Measurements from ENCODE around the gene TIMELESS.

Gene TIMELESS

DNA sequence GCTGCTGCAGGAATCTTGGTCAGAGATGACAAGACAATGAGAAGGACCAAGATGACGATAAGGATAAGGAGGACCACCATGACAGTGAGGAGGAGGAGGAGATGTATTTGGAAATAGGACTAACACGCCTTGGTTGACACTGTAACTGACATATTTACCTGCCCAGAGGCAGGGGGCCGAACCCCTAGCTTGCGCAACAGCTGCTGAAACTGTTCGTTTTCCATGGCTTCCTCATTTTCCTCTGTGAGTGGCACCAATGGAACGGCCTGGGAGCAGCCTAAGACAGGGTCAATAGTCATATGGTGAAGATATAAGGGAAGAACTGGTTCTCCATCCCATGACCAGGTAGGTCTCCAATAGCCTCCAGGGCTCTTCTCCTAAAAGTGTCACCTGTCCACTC is 28.8 kb downstream of the TIMELESS start:
- TF ChIP-seq TAF1 (IDR thresholded peaks at IDR 0.05; ENCODE audit: borderline replicate concordance, insufficient read depth, low read length) (no peak), POLR2AphosphoS5 (IDR thresholded peaks at IDR 0.05; ENCODE audit: low read depth, low read length) (no peak), SIN3A (IDR thresholded peaks at IDR 0.05; ENCODE audit: borderline replicate concordance, insufficient read depth, low read length) (no peak), FOXP2 (optimal IDR thresholded peaks at IDR 0.05; ENCODE audit: borderline replicate concordance, extremely low read depth, extremely low read length, insufficient read depth) (no peak)
- TF ChIP-seq, protein P1, sequence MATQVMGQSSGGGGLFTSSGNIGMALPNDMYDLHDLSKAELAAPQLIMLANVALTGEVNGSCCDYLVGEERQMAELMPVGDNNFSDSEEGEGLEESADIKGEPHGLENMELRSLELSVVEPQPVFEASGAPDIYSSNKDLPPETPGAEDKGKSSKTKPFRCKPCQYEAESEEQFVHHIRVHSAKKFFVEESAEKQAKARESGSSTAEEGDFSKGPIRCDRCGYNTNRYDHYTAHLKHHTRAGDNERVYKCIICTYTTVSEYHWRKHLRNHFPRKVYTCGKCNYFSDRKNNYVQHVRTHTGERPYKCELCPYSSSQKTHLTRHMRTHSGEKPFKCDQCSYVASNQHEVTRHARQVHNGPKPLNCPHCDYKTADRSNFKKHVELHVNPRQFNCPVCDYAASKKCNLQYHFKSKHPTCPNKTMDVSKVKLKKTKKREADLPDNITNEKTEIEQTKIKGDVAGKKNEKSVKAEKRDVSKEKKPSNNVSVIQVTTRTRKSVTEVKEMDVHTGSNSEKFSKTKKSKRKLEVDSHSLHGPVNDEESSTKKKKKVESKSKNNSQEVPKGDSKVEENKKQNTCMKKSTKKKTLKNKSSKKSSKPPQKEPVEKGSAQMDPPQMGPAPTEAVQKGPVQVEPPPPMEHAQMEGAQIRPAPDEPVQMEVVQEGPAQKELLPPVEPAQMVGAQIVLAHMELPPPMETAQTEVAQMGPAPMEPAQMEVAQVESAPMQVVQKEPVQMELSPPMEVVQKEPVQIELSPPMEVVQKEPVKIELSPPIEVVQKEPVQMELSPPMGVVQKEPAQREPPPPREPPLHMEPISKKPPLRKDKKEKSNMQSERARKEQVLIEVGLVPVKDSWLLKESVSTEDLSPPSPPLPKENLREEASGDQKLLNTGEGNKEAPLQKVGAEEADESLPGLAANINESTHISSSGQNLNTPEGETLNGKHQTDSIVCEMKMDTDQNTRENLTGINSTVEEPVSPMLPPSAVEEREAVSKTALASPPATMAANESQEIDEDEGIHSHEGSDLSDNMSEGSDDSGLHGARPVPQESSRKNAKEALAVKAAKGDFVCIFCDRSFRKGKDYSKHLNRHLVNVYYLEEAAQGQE (IDR thresholded peaks at IDR 0.05; ENCODE audit: insufficient read depth in 1 of 2, low read depth in 2 of 2, low read length in 2 of 2) = no peak

DNA sequence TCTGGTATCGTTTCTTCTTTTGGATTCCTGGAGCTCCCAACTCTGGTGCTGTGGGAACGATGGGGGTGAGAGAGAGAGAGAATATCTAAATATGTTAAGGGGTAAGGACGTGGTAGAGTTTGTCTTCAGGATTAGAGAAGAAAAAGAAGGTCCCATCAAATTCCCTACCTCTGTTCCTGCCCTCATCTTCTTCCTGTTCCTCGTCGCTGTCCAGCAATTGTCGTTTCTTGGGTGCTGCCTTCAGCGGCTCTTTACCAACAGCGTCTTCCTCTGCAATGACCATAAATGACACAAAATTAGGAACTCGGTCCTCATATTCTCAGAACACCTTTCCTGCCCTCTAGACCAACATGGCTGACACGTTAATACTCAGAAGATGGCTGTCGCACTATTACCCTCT is 31.5 kb downstream of the TIMELESS start:
- TF ChIP-seq POLR2AphosphoS5 (IDR thresholded peaks at IDR 0.05; ENCODE audit: low read depth, low read length) = no peak
- TF ChIP-seq, protein P1 (IDR thresholded peaks at IDR 0.05; ENCODE audit: insufficient read depth in 1 of 2, low read depth in 2 of 2, low read length in 2 of 2) = peak in 1 of 2 experiments; percentile 64; a peak in 1 of 4 replicates

DNA sequence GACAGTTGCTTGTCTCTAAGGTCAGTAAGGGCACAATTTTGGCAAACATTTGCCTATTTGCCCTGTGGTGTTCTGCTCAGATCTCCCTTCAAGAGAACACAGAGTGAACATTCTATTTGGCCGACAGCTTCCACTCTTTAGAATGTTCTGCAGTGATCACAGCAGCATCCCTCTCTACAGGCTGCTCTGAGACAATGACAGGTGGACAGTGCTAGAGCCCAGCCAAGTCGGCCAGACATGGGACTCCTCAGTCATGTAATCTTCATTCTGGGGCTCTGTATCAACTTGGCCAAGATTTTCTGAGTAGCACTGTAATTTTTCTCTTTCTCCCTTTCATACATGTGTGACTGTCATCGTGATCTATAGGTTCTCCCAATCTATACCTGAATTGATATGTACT is 34.8 kb downstream of the TIMELESS start:
- TF ChIP-seq, protein P1 (IDR thresholded peaks at IDR 0.05; ENCODE audit: insufficient read depth in 1 of 2, low read depth in 2 of 2, low read length in 2 of 2) = no peak
- TF ChIP-seq FOXP2 (optimal IDR thresholded peaks at IDR 0.05; ENCODE audit: borderline replicate concordance, extremely low read depth, extremely low read length, insufficient read depth) (no peak), TAF1 (IDR thresholded peaks at IDR 0.05; ENCODE audit: borderline replicate concordance, insufficient read depth, low read length) (no peak), SIN3A (IDR thresholded peaks at IDR 0.05; ENCODE audit: borderline replicate concordance, insufficient read depth, low read length) (no peak), POLR2AphosphoS5 (IDR thresholded peaks at IDR 0.05; ENCODE audit: low read depth, low read length) (no peak)

DNA sequence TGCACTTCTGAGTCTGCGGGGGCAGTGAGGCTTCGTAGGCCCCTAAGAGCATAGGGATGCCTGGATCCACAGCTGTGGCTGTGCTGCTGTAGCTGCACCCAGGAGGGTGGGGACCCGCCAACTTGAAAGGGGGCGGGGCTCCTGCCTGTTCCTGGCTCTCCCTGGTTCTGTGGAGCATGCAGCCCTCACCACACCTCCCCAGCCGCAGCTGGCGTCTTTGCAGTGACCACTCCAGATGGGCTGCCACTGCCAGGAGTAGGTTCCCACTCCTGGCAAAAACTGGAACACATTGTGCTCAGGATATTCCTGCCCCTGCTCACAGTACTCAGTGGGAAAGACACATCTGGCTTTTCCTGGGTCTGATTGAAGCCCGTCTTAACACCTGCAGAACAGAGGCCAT is 35.8 kb downstream of the TIMELESS start:
- TF ChIP-seq POLR2AphosphoS5 (IDR thresholded peaks at IDR 0.05; ENCODE audit: low read depth, low read length) (no peak), SIN3A (IDR thresholded peaks at IDR 0.05; ENCODE audit: borderline replicate concordance, insufficient read depth, low read length) (no peak), FOXP2 (optimal IDR thresholded peaks at IDR 0.05; ENCODE audit: borderline replicate concordance, extremely low read depth, extremely low read length, insufficient read depth) (no peak), TAF1 (IDR thresholded peaks at IDR 0.05; ENCODE audit: borderline replicate concordance, insufficient read depth, low read length) (no peak)
- TF ChIP-seq, protein P1 (IDR thresholded peaks at IDR 0.05; ENCODE audit: insufficient read depth in 1 of 2, low read depth in 2 of 2, low read length in 2 of 2) = no peak
